Measurements from ENCODE around the gene CHST10. TPM values are rescaled to one million over a fixed set of nuclear protein-coding genes. Genes with fewer than 3 reads are reported as not detected.

CHST10 gene
- total RNA-seq, 1 donor: 7.2 TPM

DNA sequence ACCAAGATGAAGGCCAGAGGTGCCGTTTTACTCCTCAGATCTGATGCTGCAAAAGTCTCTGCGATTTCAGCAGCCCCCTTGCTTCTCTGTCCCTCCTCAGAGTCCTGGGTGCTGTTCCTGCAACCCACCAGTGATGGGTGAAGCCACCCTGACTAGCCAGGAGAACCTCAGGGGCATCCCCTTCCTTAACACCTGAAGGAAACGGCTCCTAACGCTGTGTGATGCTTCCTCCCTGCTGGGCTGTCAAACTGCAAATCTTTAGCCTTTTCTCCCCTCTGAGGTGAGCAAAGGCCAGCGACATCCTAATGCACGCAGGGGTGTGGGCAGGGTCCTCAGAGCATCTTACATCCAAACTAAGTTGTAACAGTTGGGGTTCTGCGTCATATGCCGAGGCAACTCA is 24.8 kb downstream of the CHST10 start:
- Histone ChIP-seq H4K20me1 (ENCODE audit: insufficient read depth, low read length) (no peaks in the 10 kb centered on the region), H3K36me3 (ENCODE audit: insufficient read depth, low read length) (no peaks in the 10 kb centered on the region), H2AFZ (ENCODE audit: low read length) (no peak overlapping the region), H3K27ac (ENCODE audit: low read depth, low read length) (no peak overlapping the region), H3K4me3 (ENCODE audit: insufficient read depth, low read length) (no peak overlapping the region), H3K4me2 (ENCODE audit: insufficient read depth, low read length) (no peak overlapping the region), H3K9me3 (ENCODE audit: low read depth, low read length) (no peaks in the 10 kb centered on the region), H3K79me2 (ENCODE audit: insufficient read depth, low read length) (no peaks in the 10 kb centered on the region), H3K27me3 (ENCODE audit: insufficient read depth, low read length) (no peaks in the 10 kb centered on the region), H3K4me1 (ENCODE audit: insufficient read depth, low read length) (no peaks in the 10 kb centered on the region)
- TF ChIP-seq, protein P1, sequence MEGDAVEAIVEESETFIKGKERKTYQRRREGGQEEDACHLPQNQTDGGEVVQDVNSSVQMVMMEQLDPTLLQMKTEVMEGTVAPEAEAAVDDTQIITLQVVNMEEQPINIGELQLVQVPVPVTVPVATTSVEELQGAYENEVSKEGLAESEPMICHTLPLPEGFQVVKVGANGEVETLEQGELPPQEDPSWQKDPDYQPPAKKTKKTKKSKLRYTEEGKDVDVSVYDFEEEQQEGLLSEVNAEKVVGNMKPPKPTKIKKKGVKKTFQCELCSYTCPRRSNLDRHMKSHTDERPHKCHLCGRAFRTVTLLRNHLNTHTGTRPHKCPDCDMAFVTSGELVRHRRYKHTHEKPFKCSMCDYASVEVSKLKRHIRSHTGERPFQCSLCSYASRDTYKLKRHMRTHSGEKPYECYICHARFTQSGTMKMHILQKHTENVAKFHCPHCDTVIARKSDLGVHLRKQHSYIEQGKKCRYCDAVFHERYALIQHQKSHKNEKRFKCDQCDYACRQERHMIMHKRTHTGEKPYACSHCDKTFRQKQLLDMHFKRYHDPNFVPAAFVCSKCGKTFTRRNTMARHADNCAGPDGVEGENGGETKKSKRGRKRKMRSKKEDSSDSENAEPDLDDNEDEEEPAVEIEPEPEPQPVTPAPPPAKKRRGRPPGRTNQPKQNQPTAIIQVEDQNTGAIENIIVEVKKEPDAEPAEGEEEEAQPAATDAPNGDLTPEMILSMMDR (IDR thresholded peaks at IDR 0.05; ENCODE audit: extremely low read depth, low read depth, low read length): no peak
- DNase-seq (ENCODE audit: insufficient read length, low spot score, missing footprints): no peak

DNA sequence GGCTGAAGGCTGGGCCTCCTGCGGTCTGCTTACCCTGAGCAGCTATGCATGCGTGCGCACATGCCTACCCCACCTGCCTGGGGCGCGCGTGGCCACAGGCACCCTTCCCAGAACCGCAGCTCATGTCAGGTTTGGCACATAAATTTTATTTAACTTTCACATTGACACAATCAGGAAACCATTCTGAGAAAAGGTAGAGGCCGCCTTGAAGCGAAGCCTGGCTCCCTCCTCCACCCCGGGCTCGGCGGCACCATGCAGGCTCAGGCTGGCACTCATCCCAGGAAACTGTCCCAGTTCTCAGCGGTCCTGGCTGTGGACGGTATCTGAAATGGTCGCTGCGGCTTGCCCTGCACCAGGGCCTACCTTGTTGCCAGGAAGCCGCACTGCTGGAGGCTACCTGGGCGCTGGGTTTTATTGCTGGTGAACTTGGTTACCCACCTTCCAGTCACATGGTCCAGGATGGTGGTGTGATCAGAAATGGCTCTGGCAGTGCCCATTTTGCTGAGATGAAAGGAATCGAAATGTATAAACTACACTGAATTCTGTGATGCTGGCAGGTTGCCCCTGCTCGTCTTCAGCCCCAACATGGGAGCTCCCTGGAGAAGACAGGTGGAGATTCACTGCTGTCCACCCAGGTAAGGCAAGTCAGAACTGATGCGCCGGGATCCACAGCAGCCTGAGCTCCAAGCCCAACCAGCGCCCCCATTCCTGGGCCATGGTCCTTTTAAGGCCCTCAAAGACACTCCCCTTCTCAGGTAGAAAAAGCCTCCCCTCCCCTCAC is 25.5 kb downstream of the CHST10 start:
- DNase-seq (ENCODE audit: insufficient read length, low spot score, missing footprints): no peak
- no peaks in the 10 kb centered on the region for H4K20me1 ChIP-seq (ENCODE audit: insufficient read depth, low read length)
- H3K9me3 ChIP-seq (ENCODE audit: low read depth, low read length): no peaks in the 10 kb centered on the region
- H3K27me3 ChIP-seq (ENCODE audit: insufficient read depth, low read length): no peaks in the 10 kb centered on the region
- no peak overlapping the region for H3K4me2 ChIP-seq (ENCODE audit: insufficient read depth, low read length)
- TF ChIP-seq, protein P1 (IDR thresholded peaks at IDR 0.05; ENCODE audit: extremely low read depth, low read depth, low read length): no peak
- H3K27ac ChIP-seq (ENCODE audit: low read depth, low read length): no peak overlapping the region
- H3K4me3 ChIP-seq (ENCODE audit: insufficient read depth, low read length): no peak overlapping the region
- no peak overlapping the region for H2AFZ ChIP-seq (ENCODE audit: low read length)
- H3K4me1 ChIP-seq (ENCODE audit: insufficient read depth, low read length): no peaks in the 10 kb centered on the region
- H3K36me3 ChIP-seq (ENCODE audit: insufficient read depth, low read length): no peaks in the 10 kb centered on the region
- no peaks in the 10 kb centered on the region for H3K79me2 ChIP-seq (ENCODE audit: insufficient read depth, low read length)

DNA sequence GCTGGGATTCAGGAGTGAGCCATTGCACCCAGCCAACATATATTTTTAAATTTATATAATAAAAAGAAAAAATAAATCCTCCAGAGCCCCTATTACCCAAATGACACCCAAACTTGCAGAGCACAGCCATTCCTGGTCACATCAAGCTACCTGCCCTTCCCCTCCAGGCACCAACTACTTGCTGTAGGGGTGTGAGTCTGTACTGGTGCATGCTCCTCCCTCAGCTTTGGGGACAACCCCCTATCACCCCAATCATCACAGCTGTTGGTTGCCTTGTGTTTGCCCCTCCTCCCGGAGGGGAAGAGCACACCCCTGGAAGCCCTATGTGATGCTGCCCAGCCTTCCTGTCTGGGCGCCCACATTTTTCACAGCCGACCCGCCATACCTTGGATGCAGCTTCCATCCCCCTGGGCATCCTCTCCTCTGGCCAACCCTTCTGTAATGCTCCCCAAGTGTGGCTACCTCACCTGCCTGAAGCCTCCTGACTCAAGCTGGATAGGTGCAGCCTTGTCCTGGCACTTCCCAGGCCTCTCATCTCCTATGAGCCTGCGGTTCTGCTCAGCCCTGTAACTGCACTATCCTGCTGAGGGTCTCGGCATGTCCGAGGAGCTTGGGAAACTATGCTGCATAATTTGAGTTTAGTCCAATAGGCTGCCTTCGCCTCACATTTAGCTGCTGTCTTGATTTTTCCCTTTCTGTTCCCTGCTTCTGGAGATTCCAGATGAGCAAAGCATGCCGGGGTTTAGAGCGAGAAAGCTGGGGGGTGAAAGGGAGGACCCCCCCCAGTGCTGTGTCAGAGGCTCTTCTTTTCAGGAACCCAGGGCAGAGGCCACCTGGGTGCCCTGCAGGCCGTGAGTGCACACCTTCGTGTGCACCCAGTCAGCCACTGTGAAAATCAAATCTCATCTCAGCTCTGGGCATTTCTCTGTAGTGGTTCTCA is 27.2 kb downstream of the CHST10 start:
- no peaks in the 10 kb centered on the region for H3K4me1 ChIP-seq (ENCODE audit: insufficient read depth, low read length)
- H3K4me3 ChIP-seq (ENCODE audit: insufficient read depth, low read length): no peak overlapping the region
- no peaks in the 10 kb centered on the region for H3K79me2 ChIP-seq (ENCODE audit: insufficient read depth, low read length)
- H3K36me3 ChIP-seq (ENCODE audit: insufficient read depth, low read length): no peaks in the 10 kb centered on the region
- no peak overlapping the region for H2AFZ ChIP-seq (ENCODE audit: low read length)
- DNase-seq (ENCODE audit: insufficient read length, low spot score, missing footprints): no peak
- no peaks in the 10 kb centered on the region for H4K20me1 ChIP-seq (ENCODE audit: insufficient read depth, low read length)
- H3K27me3 ChIP-seq (ENCODE audit: insufficient read depth, low read length): no peaks in the 10 kb centered on the region
- TF ChIP-seq, protein P1 (IDR thresholded peaks at IDR 0.05; ENCODE audit: extremely low read depth, low read depth, low read length): no peak
- H3K9me3 ChIP-seq (ENCODE audit: low read depth, low read length): no peaks in the 10 kb centered on the region
- no peak overlapping the region for H3K27ac ChIP-seq (ENCODE audit: low read depth, low read length)
- H3K4me2 ChIP-seq (ENCODE audit: insufficient read depth, low read length): no peak overlapping the region

DNA sequence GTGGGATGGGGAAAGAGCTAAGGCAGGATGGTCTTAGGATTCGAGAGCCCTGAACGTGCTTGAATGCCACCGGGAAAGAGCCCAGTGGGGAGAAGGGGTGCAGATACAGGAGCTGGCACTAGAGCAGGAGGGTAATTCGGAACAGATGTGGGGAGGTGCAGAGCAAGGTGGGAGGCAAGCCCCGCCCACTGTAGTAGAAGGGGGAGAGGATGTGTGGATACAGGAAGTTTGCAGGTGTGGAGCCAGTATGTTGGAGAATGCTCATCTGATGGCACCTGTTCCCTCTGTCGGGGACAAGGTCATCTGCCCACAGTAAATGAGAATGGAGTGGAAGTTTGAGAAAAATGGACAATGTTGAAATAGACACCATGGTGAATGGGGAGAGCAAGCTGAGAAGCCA is 28.8 kb downstream of the CHST10 start:
- Histone ChIP-seq H2AFZ (ENCODE audit: low read length) (no peak overlapping the region), H3K79me2 (ENCODE audit: insufficient read depth, low read length) (no peaks in the 10 kb centered on the region), H3K4me3 (ENCODE audit: insufficient read depth, low read length) (no peak overlapping the region), H3K27me3 (ENCODE audit: insufficient read depth, low read length) (peaks cover 2% of the 10 kb centered on the region), H3K36me3 (ENCODE audit: insufficient read depth, low read length) (no peaks in the 10 kb centered on the region), H3K4me2 (ENCODE audit: insufficient read depth, low read length) (no peak overlapping the region), H3K4me1 (ENCODE audit: insufficient read depth, low read length) (no peaks in the 10 kb centered on the region), H4K20me1 (ENCODE audit: insufficient read depth, low read length) (no peaks in the 10 kb centered on the region), H3K27ac (ENCODE audit: low read depth, low read length) (no peak overlapping the region), H3K9me3 (ENCODE audit: low read depth, low read length) (no peaks in the 10 kb centered on the region)
- DNase-seq (ENCODE audit: insufficient read length, low spot score, missing footprints): no peak
- TF ChIP-seq, protein P1 (IDR thresholded peaks at IDR 0.05; ENCODE audit: extremely low read depth, low read depth, low read length): no peak
